HG03432 (cell line): ENCODE data around the gene YTHDF1.
"Not testable (repeated sequence)": the region's sequence is repeated elsewhere in the genome, so short reads cannot be mapped to it uniquely, and the experiment has no call there.

Experiments used
- ATAC-seq: cut with Tn5 transposase; IDR thresholded peaks from one replicate; pipeline ENCODE4 v1.9.1; 2021; ENCODE audit warnings: mild to moderate bottlenecking, moderate library complexity; ENCODE audit not compliant: unreplicated experiment

YTHDF1 gene

DNA sequence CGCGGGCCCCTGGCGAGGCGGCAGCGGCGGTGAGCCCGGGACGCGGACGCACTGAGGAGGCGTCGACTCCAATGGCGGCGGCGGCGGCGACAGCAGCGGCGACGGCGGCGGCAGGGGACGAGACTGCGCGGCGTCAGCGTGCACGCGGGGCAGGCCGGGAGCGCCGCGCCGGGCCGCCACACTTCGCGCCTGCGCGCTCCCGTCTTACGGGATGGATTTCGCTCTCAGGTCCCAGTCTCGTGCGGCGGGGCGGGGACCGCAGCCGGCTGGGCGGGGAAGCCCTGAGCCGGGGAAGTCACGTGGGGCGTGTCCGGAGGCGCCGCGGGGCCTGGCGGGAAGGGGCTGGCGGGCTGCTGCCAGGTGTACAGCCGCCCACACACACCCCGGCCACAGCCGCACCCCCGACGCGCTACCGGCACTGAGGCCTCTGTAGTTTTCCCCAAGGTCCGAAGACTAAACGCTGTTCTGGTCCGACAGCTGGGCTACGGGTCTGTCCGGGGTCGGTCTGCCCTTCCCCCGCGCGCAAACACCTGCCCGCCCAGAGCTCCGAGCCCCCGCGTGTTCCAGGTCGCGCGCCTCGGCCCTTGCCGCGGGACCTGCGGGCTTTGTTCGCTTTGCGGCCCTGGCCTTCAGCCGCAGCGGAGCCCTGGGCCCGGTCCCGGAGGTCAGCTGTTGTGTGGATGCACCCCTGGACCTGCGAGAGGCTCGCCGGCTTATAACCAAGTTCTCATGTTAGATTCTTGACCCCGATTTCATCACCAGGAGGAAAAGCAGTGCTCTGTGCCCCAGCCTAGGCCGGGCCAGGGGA lies at the start of gene YTHDF1:
YTHDF1 (minus strand) TSS at position 91 of the 808 bp plus-strand sequence. CDS start 239 bp downstream, outside the sequence.
- peak; percentile 89 for ATAC-seq

DNA sequence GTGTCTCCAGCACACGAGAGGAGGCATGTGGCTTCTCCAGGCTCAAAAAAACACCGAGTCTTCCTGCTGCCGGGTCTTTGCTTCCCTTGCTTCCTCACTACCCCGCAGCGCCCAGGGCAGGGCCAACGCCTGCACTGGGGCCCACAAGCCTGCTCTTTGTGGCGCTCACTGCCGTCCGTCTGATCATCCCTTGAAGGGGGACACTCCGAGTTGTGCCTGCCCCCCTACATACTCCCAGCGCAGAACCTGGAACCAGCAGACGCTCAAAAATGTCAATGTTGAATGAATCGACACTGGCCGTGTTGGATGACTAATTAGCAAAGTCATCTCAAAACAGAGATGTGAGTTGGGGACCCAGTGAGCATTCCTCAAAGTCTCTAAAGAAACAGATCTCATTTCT lies 48.6 kb upstream of the YTHDF1 start:
- ATAC-seq = no peak

DNA sequence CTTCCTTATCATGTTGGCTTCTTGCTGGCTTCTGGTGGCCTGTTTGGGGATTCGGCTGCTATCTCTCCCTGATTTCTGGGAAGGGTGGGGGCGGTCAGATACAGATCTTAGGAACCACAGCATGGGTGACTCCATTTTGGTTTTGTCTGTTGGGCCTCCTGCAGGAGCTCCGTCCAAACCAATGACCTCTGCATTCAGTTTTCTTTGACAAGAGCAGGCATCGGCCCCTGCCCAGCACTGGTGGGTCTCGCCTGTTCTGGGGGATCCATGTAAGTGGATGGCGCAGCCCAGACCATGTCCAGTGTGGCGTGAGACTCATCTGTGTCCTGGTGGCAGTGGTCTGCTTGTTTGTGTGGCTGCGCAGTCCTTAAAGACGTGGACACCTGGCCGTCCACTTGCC lies 48.1 kb upstream of the YTHDF1 start:
- ATAC-seq = no peak

DNA sequence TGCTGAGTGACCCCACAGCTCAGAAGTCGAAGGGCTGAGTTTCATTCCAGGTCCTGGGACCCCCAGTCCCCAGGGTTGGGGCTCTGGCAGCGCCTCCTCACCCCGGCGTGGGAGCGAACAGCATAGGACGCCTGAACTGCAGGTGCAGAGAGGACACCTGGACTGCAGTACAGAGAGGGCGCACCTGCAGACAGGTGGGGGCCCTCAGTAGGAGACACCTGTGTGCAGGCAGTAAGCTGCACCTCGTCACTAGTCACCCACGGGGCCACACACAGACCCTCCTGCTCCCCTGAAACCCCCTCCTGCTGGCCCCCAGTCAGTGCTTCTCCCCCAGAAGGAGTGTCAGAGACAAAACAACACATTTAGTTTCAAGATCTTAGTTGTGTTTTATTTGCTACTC lies 46.9 kb upstream of the YTHDF1 start:
- ATAC-seq = no peak

DNA sequence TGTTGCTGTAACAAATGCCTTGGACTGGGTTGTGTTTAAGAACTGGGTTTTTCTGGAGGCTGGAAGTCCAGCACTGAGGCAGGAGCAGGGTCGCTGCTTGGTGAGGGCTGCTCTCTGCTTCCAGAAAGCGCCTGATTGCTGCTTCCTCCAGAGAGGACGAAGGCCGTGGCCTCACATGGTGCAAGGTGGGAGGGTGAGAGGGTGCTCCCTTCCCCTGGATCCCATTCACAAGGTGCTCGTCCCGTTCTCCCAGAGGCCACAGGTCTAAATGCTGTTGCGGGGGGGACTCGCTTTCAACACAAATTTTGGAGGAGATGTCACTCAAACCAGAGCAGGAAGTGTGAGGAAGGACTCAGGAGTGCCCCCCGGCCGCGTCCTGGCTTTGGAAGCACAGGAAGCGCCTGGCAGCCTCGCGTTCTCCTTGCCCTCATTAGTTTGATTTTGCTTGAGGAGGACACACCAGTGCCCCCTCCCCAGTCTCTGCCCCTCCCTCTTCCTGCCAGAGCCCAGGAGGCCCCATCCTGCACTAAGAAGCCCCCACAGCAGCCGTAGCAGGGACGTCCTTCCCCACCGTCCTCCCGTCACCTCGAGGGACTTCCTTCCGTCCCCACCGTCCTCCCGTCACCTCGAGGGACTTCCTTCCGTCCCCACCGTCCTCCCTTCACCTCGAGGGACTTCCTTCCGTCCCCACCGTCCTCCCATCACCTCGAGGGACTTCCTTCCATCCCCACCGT lies 46.0 kb upstream of the YTHDF1 start:
- ATAC-seq = no peak

DNA sequence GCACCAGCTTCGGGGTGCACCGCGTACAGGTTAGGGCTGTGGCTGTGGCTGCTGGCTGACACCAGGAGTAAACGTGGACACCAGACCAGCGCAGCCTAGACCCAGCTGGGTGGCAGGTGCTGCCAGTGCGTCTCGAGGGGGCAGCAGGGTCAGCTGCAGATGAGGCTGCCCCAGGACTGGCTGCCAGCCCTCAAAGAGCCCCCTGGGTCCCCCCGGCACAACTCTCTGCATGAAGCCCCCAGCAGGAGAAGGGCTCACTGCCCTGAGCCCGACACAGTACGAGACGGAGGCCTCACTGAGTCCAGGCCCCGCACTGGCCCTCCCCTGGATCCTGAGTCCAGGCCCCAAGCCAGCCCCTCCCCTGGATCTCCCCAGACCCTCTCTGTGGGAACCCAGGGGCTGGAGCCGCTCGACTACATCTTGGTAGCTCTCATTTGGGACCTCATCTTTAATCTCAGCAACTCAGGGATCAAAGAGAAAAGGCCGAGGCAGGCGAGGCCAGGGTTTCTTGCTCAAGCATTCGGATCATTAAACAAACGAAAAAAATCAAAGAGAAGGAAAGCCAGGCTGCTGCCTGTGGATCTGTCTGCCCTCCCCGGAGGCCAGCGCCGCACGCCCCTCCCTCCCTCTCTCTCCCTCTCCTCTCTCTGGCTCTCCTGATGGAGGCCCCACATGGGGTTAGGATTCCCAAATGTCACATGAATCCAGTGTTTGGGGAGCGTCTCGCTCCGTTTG lies 45.3 kb upstream of the YTHDF1 start:
- ATAC-seq = no peak

DNA sequence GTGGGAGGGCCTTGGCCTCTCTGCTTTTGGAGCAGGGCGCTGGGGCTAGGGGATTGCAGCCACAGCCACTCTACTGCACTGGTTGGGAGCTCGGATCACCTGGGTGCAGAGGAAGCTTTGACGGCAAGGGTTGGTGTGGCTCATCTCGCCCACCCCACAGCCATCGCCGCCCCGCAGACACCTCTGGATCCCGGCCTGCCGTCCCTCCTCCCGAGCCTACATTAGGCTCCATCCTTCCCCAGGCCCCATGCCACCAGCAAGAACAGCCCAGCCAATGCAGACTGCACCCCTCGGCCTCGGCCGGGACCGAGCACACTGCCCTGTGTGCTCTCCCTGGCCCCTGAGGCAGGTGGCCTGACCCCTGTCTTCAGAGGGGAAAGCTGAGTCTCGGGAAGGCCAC lies 44.6 kb upstream of the YTHDF1 start:
- no peak for ATAC-seq

DNA sequence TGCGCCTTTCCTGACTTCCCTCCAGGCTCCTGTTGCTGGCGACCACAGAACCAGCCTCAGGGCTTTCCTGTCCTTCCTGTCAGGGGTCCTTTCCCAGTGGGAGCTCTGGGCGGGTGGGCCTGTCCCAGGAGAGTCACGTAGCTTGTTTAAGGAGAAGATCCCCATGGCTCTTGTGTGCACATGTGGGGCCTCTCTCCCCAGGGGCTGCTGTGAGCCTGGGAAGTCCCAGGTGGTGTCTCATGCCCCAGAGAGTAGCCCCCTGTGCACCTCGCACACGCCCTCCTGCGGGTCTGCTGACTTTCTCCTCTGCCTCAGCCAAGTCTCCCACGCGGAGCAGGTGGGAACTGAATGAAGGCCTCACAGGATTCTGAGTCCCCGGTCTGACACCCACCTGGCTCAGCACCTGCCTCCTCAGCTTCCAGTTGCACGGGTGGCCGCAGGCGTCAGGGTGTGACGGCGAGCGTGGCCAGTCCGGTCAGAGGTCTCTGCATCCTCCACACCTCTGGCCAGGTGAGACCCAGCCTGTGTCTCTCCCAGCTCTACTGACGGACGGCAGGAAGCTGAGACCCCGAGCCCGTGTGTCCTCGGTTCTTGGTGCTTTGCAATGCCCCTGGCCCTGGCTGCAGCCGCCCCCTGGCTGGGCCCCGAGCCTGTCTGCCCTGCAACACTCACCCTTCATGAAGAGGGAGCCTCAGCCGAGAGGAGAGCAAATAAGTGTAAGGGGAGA lies 44.0 kb upstream of the YTHDF1 start:
- no peak for ATAC-seq

DNA sequence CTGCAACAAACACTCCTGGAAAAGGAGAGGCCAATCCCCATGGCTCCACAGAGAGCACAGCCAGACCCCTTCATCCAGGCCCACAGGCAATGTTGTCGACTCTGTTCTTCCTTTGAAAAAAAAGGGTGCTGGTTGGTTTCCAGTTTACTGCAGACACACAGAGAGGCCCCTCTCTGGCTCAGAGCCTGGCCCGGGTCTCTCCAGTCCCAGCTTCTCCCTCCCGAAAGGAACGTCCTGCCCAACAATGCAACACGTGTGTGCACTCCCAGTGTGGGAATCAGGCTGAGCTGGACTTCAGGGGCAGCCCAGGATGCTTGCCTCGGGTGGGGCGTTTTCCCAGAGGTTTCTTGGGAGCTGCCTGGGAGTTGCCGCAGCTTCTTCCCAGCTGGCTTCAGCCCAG lies 42.9 kb upstream of the YTHDF1 start:
- no peak for ATAC-seq

DNA sequence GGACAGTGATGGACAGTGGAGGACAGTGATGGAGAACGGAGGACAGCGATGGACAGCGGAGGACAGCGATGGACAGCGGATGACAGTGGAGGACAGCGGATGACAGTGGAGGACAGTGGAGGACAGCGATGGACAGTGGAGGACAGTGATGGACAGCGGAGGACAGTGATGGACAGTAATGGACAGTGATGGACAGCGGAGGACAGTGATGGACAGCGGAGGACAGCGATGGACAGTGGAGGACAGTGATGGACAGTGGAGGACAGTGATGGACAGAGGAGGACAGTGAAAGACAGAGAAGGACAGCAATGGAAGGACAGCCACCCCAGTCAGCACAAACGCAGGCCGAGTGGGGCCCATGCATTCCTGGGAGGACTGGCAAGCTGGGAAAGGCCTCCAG lies 41.7 kb upstream of the YTHDF1 start:
- no peak for ATAC-seq

DNA sequence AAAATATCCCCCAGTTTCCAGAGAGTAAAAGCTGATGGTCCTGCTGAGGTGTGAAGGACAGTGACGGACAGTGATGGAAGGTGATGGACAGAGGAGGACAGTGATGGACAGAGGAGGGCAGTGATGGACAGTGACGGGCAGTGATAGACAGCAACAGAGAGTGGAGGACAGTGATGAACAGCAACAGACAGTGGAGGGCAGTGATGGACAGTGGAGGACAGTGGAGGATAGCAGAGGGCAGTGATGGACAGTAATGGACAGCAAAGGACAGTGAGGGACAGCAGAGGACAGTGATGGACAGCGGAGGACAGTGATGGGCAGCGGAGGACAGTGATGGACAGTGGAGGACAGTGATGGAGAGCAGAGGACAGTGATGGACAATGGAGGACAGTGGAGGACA lies 41.0 kb upstream of the YTHDF1 start:
- no peak for ATAC-seq

DNA sequence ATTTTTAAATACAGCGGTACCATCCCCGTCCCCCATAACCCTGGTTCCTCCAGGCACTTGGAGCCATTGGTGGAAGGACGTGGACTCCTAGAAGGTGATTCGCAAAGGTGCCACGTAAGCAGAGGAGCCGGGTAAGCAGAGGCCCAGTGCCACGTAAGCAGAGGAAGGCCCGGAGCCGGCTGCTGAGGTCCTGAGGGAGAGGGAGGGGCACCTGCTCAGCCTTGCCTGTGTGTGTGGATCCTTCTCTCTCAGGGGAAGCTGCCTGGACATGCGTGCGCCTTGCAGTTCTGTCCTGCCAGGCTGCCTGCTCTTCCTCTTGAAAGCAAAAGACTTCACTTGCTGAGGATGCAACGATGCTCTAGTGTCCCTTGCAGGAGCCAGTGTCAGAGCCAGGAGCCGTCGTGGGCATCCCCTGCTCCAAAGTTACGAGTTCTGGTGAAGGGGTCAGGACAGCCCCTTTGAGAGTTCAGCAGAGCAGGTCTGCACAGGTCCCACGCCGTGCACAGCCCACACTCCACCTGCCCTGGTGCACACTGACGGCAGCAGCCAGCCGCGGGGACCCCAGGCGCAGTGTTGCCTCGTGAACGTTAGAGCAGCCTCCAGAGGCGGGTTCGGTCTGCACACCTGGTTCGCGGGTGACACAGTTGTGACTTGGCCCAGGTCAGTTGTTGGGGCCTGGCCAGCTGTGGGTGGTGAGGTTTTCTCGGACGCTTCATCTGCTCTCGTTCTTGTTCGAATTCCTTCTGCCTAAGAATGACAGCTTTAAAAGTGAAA lies 40.2 kb upstream of the YTHDF1 start:
- ATAC-seq = no peak

DNA sequence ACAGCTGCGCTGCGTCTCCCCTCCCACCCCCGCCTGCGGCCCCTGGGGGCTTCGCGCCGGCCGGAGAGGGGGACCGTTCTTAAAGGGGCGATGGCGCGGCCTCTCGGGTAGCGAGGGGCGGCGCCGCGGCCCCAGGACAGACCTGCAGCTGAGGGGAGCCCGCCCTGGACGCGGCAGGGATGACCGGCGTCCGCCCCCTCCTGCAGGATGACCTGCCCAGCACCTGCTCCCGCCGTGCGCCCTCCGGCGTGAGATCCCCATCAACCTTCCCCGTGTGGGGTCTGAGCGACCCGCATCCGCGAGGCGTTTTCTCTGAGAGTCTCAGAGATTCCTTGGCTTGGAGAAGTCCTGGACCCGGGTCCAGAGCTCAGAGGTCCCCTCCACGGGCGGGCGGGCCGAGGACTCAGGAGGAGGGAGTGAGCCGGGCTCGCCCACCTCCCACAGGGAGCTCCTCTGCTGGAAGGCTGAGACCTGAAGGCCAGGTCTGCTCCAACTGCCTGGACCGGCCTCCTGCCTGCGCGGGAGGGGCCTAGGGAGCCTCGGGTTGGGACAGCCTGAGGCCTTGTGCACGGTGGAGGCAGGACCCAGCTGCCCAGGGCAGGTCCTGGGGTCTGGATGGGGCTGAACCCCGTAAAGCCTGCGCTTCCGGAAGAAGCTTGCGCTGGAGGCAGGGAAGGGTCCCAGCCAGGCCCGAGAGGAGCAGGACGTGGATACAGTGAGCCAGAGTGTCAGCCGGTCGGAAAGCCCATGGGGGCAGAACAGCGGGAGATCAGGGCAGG lies 38.9 kb upstream of the YTHDF1 start:
- no peak for ATAC-seq

DNA sequence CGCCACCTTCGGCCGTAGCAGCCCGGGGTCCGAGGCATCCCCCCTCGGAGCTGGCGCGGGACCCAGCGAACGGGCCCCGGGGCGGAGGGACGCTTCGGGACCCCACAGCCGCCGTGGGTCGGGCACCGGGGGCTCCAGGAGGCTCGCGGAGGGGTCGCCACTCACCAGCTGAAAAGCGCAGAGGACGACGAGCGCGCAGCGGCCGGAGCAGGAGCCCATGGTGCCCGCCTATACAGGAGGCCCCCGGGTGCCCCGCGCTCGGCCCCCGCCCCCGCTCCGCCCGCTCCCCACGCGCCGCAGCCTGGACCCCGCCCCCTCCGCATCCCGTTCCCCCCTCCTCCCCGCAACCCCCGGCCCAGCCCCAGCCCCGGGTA lies 38.3 kb upstream of the YTHDF1 start, which contains the start of gene NKAIN4:
NKAIN4 (minus strand) TSS at position 232 of the 374 bp plus-strand sequence; CDS start at position 219, 13 bp downstream.
- ATAC-seq = no peak

DNA sequence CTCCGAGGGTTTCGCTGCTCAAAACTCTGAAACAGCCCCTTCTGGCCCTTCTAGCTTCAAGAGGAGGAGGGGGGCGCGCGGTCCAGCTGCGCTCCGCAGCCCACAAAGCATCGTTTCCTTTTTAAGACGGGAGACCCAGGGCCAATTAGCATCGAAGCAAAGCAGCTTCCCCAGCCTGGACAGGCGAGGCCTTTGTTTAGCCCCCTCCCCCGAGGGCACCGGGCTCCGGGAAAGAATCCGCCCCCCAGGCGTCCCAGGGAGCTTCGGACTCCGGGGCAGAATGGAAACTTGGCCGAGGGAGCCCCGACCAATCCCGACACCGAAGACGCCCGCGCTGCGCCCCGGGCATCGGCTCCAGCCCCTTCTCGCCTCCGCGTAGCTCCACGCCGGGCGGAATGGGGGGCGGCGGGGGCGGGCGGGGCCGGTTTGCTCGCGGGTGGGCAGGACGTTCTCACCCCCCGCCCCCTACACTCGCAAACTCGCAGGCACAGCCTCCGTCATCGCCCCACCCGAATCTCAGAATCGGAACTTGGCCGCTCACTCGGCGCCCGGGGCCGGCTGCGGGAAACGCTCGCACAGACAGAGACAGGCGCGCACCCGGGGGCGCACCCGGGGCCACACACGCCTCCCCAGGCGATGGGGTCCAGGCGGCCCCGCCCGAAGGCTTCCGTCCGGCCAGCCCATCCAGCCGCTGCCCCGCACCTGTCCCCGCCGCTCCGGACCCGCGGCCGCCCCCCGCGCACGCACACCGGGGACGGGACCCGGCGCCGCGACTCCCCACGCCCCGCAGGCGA lies 37.7 kb upstream of the YTHDF1 start:
- no peak for ATAC-seq

DNA sequence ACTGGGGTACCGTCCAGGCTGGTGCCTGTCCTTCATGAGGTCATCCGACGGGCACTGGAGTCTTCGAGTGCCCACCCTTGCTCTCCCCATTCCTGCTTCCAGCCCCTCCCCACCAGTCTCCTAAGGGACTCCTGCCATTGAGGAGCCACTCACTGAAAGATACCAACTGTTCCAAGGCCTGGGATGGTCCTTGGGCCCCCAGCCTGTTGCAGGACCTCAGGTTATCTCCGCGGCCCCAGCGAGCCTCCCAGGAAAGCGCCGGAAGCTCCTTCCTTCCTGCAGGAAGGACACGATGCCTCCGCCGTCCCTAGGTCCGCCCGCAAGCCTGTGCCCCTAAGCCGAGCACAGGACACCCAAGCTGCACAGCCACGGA lies 37.1 kb upstream of the YTHDF1 start:
- no peak for ATAC-seq

DNA sequence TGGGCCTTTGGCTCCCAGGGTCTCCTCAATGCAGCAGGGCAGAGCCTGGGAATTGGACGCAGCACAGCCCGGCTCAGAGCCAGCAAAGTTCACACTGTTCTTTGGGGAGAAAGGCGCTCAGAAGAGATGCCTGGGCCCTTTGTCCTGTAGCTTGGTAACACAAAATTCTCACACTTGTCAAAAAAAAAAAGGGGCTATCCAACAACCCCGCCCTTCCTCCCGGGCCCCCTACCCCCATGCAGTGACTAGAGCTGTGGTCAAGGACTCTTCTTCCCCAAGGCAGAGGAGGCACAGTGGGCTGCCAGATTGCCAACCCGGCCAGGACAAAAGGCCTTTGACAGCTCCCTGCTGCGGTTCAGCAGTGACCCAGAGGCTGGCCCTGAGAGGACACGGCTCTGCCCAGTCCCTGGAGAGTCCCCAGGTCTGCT lies 36.4 kb upstream of the YTHDF1 start:
- no peak for ATAC-seq

DNA sequence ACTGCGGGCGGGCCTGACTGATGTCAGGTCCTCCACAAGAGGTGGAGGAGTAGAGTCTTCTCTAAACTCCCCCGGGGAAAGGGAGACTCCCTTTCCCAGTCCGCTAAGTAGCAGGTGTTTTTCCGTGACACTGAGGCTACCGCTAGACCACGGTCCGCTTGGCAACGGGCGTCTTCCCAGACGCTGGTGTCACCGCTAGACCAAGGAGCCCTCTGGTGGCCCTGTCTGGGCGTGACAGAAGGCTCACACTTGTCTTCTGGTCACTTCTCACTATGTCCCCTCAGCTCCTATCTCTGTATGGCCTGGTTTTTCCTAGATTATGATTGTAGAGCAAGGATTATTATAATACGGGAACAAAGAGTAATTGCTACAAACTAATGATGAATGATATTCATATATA lies 35.4 kb upstream of the YTHDF1 start:
- not testable (repeated sequence) for ATAC-seq

DNA sequence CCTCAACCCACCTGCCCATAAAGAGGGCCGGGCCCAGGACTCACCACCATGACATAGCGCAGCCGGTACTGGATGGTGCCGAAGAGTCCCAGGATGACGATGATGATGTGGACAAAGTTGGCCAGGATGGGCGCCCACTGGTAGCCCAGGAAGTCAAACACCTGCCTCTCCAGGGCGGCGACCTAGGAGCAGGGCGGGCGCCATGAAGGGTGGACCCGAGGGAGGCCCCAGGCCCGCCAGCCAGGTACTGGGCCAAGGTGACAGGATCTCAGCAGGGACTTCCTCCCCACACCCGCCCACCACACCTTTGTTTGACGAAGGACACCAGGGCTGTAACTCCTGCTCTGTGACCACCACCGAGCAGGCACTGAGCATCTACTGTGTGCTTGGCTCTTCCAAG lies 34.0 kb upstream of the YTHDF1 start:
- no peak for ATAC-seq
